IPS DF 4.7 (cell line): ENCODE measurements around the gene SDR39U1.
A peak's percentile ranks its signal among the peaks of the same experiment; 100 is the strongest.
"Not testable (repeated sequence)": the region's sequence is repeated elsewhere in the genome, so short reads cannot be mapped to it uniquely, and the experiment has no call there.

ENCODE experiments used
- DNase-seq: peaks from one replicate; pipeline ENCODE4 v3.0.0-alpha.2; 2013; ENCODE audit warnings: low spot score; ENCODE audit errors: extremely low read depth

Gene SDR39U1, protein sequence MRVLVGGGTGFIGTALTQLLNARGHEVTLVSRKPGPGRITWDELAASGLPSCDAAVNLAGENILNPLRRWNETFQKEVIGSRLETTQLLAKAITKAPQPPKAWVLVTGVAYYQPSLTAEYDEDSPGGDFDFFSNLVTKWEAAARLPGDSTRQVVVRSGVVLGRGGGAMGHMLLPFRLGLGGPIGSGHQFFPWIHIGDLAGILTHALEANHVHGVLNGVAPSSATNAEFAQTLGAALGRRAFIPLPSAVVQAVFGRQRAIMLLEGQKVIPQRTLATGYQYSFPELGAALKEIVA

DNA sequence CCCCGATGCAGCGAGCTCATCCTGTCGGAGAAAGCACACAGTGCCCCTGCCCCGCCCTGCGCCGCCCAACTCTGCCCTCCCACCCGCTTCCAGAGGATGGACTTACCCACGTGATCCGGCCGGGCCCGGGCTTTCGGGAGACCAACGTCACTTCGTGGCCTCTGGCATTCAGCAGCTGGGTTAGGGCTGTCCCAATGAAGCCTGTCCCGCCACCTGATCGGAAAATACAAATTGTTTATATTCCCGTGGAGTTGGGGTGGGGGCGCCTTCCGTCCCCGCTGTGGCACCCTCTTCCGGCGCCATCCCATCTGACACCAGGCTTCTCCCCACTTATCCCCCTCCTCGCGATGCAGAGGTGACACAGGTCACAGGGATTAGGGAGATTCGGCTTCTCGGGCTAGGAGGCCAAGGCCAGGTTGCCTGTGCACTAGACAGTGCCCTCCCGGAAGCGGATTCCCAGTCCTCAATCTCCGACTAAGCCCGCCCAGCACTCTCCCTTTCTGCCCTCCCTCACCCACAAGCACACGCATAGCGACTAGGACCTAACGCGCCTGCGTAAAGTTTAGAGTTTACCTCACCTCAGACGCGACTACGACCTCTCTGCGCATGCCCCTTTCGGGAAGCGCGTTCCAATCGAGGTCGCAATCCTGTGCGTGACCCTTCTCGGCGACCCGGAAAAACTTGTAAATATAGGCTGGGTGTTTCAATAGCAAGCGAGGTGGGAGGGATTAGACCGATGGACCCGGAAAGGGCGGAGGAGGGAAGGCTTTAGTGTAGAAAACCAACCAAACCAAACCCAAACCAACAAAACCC lies at the start of gene SDR39U1:
Gene SDR39U1 (minus strand): TSS at position 537 of the 813 bp plus-strand sequence. CDS start 7 bp downstream, at position 530.
- DNase-seq = peak; percentile 98

DNA sequence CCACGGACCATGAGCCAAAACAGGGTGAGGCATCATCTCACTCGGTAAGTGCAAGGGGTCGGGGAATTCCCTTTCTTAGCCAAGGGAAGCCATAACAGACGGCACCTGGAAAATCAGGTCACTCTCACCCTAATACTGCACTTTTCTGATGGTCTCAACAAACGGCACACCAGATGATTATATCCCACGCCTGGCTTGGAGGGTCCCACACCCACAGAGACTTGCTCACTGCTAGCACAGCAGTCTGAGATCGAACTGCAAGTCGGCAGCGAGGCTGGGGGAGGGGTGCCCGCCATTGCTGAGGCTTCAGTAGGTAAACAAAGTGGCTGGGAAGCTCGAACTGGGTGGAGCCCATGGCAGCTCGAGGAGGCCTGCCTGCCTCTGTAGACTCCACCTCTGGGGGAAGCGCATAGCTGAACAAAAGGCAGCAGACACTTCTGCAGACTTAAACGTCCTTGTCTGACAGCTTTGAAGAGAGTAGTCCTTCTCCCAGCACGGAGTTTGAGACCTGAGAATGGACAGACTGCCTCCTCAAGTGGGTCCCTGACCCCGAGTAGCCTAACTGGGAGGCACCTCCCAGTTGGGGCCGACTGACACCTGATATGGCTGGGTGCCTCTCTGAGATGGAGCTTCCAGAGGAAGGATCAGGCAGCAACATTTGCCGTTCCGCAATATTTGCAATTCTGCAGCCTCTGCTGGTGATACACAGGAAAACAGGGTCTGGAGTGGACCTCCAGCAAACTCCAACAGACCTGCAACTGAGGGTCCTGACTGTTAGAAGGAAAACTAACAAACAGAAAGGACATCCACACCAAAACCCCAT lies 49.2 kb upstream of the SDR39U1 start:
- not testable (repeated sequence) for DNase-seq

DNA sequence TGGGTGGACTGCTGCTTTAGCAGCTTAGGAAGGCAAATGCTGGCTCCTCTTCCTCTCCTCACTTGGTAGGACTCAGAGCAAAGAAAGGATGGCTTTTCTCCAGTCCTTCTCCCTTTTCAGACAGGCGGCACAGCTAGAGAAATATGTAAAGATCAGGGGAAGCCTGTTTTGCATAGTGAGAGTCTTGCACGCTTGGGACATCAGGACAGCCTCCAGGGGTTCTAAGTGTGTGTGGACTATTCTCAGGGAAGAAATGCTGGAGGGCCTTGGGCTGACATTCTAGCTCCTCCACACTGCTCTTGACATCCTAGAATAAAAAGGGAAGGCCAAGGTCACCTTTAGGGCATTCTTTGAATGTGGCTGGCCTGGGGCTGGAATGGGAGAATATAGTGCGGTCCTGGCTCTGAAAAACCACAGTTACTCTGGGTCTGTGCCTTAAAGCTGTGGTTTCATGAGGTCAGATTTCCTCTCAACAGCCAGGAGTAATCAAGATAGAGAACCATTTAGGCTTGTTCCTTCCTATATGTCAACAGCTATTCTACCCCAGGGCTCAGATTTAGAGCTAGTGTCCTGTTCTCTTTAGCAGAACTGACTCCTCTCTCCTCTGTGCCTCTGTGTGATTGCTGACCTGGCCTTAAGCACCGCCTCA lies 41.2 kb upstream of the SDR39U1 start:
- DNase-seq = no peak

DNA sequence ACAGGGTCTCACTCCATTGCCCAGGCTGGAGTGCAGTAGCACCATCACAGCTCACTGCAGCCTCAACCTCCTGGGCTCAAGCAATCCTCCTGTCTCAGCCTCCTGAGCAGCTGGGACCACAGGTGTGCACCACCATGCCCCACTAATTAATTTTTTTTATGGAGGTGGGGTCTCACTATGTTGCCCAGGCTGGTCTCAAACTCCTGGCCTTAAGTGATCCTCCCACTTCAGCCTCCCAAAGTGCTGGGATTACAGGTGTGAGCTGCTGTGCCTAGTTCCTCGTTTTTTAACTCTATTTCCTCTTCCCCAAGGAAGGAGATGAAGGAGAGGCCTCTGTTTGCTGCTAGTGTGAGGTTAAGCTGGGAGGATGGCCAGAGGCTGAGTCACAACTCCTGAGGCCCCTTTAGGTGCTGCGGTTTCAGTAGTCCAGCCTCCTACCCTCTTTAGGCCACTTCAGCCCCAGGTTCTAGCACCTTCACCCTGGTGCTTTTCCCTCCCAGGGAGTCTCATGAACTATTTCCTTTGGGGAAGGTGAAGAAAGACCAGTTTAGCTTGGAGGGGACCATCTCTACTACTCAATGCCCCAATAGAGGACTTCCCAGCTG lies 40.2 kb upstream of the SDR39U1 start:
- not testable (repeated sequence) for DNase-seq

DNA sequence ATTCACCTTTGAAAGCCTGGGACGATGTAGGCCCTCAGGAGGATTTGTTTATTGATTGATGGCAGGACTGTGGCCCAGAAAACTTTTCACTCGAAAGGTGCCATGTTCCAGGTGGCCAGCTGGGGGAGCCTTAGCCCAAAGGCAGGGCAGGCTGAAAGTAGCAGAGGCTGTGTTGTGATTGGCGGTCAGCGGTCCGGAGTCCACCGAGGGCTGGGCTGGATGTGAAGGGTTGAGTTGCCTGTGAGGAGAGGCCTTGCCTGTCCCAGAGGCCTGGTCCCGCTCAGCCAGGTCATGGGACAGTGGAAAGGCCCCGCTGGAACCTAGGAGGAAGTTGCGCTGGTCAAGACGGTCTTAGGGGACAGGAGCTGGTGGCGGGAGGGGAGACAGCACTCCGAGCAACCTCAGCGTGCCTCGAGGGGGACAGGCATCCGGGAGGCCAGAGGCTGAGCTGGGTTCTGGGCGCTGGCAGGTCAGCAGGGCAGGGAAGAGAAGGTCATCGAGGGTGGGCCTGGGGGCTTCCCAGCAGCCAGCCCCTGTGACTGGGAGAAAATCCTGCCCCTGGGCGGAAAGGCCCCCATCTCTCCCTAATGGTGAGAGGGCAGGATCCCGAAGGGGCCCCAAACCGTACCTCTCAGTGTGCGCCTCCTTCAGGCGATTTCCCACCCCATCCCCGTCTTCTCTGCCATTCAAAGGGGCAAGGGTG lies 39.2 kb upstream of the SDR39U1 start:
- DNase-seq = peak; percentile 38

DNA sequence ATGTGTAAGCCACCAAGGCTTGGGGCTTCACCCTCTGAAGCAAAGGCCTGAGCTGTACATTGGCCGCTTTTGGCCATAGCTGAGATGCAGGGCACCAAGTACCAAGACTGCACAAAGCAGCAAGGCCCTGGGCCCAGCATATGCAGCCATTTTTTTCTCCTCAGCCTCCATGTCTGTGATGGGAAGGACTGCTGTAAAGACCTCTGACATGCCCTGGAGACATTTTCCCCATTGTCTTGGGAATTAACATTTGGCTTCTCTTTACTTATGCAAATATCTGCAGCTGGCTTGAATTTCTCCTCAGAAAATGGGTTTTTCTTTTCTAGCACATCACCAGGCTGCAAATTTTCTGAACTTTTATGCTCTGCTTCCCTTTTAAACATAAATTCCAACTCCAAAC lies 37.4 kb upstream of the SDR39U1 start:
- DNase-seq = not testable (repeated sequence)

DNA sequence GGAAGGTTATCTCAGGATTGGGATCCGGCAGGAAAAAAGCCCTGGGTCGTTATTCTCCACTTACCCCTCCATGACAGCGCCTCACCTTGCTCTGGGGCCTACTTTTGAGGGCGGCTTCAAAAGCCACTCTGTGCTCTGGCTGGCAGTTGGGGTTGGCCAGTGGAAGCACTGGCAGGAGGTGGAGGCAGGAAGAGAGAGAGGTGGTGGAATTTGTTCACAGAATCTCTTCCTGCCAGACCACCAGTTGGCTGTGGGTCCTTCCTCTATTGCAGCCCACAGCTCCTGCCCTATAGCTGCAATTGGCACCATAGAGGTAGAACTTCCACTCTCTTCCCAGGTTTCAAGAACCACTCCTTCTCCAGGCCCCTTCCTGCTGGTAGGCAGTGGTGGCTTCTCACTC lies 32.7 kb upstream of the SDR39U1 start:
- DNase-seq = no peak

DNA sequence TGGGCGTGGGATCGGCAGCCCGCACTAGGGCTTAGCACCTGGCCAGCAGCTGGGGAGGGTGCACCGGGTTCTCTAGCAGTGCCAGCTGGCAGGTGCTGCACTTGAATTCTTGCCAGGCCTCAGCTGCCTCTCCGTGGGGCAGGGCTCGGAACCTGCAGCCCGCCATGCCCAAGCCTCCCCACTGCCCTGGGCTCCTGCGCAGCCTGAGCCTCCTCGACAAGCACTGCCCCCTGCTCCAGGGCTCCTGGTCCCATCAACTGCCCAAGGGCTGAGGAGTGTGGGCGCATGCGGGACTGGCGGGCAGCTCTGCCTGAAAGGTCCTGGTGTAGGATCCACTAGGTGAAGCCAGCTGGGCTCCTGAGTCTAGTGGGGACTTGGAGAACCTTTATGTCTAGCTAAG lies 30.6 kb upstream of the SDR39U1 start:
- DNase-seq = no peak

DNA sequence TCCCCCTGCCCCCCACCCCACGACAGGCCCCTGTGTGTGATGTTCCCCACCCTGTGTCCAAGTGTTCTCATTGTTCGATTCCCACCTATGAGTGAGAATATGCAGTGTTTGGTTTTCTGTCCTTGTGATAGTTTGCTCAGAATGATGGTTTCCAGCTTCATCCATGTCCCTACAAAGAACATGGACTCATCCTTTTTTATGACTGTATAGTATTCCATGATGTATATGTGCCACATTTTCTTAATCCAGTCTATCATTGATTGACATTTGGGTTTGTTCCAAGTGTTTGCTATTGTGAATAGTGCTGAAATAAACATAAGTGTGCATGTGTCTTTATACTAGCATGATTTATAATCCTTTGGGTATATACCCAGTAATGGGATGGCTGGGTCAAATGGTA lies 27.9 kb upstream of the SDR39U1 start:
- DNase-seq = not testable (repeated sequence)

DNA sequence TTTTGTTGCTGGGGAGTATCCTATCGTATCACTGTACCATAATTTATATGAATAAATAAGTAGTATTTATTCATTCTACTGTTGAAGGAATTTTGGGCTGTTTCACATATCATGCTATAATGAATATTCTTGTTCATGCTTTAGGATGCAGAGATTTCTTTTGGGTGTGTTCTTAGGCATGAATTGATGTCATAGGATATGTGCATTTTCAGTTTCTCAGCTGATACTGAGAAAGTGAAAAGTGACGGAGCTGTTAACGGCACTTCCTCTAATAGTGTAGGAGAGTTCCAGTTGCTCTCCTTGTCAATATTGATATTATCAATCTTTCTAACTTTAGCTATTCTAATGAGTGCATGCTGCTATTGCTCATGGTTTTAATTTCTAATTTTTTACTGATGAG lies 23.2 kb upstream of the SDR39U1 start:
- DNase-seq = no peak

DNA sequence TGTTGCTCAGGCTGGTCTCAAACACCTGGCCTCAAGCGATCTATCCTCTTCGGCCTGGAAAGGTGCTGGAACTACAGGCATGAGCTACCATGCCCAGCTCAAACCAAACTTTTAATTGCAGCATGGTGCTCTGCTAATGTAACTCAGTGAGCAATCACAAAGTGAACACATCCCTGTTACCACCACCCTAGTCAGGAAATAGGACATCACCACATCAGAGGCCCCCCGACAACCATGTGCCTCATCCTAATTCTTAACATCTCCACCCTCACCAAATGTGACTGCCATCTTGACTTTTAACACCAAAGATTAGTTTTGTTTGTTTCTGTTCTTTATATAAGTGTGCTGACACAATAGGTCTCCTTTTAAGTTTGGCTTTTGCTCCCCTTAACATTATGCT lies 22.8 kb upstream of the SDR39U1 start:
- no peak for DNase-seq

DNA sequence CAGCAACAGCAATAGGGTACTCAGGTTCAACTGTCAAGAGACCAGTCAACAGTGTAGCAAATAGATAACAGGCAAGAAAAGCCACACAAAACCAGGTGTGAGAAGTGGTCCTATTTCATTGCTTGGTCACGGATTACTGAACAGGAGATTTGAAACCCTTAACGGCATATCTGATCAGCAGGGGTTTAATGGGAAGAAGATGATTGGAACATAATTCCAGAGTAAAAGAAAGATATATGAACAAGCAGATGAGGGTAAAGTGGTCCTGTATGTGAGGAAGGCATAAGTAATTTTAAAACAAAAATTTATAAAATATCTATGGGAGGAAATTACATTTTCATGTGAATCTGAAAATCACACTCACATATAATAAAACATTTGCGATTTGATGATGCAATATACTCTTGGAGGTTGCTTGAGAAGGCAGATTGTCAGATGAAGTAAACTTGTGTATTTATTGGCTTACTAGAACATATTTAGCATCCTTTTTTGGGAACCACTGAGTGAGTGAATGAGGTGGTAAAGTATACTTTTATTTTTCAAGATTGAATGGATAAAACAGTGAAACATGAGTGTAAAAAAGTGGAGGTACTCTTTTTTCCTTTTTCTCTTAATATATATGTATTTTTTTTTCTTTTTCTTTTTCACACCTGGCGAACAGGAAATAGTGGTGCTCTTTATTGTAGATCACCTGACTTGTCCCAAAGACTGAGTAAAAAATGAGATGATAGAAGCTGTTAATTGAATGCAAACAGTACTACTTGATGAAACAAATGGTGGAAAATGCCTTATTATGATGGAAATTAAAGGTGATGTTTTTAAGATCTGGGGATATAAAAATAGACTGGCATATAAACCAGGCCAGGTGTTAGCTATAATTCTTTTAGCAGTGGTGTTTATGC lies 21.6 kb upstream of the SDR39U1 start:
- DNase-seq = no peak

DNA sequence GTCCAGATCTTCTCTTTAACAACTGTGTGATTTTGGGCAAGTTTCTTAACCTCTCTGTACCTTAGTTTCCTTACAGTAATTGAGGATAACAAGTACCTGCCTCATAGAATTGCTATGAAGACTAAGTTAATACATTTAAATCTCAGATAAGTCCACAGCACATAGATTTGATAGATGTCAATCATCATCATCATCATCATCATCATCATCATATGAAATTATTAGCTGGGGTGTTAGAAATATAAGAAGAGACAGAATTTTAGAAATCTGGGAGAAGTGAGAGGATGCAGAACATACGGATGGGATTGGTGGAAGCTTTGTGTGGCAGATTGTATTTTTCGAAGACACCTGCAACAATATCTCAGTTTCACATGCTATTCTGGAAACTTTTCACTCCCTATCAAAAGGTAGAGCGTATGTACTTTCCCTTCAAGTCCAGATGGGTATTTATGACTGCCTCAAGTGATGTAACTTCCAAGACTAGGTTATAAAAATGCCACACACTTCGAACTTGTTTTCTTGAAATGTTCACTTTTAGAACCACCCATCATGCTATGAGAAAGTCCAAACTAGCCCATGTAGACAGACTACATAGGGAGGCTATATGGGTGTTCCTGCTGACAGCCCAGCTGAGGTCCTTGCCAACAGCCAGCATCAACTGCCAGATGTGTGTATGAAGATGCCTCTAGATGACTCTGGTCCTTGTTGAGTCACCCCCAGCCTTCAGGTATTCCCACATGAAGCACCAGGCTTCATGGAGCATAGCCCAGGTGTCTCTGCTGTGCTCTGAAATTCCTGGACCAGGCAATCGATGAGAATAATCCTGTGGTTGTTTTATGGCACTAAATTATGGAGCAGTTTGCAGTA lies 20.7 kb upstream of the SDR39U1 start:
- no peak for DNase-seq

DNA sequence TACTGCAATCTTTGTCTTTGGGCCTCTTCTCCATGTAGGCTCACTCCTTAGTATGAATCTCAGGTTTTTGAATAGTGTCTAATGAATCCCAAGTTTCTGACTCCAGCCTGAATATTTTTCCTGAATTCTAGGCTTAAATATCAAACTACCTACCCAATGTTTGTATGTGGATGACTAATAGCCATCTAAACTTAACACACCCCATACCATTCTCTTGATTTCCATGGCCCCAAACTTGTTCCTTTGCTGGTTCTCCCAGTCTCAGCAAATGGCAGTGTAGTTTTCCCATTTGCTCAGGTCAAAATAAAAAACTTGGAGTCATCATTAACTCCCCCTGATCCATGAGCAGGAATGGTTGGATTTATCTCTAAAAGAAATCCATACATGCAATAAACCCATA lies 18.8 kb upstream of the SDR39U1 start:
- no peak for DNase-seq

DNA sequence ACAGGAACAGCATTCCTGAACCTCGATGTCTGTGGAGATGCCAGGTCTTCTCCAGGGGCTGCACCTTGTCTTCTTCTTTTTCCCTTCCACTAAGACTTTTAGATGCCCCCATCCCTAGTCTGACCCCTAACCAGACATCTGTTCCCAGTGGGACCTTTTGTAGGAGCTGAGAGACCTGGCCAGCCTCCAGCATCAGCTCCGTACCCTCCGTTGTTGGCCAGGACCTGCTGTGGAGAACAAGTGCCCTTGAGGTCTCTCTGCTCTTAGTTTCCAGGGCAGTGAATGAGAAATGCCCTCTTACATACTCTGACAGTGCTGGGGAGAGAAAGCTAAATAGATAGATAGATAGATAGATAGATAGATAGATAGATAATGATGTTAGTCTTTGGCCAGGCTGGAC lies 16.8 kb upstream of the SDR39U1 start:
- DNase-seq = no peak

DNA sequence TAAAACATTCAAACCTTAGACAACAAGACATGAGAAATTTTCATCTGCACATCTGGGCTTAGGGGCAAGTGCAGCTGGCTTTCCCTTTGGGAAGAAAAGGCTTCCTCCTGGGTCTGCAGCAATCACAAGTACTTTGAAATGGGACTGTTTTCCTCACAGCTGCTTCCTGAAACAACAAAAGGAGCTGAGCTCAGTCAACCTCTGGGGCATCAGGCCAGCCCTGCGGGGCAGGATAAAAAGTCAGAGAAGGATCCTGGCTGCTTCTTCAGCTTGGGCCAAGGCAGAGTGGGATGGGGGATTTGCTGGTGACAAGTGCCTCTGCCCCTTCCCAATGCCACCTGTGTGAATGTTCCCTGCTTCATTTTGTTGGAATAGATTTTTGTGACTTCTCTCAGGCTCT lies 16.2 kb upstream of the SDR39U1 start:
- no peak for DNase-seq

DNA sequence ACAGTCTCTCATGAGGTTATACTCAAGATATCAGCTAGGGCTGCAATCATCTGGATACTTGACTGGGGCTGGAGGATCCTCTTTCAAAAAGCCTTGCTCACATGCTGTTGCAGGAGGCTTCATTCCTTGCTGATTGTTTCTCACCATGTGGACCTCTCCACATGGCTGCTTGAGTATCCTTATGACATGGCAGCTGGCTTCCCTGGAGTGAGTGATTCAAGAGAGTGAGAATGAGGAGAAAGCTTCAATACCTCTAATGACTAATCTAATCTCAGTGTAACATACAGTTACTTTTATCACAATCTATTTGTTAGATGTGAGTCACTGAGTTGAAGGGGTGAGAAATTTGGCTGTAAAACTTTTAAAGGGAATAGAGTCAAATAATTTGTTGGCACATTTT lies 14.4 kb upstream of the SDR39U1 start:
- no peak for DNase-seq

DNA sequence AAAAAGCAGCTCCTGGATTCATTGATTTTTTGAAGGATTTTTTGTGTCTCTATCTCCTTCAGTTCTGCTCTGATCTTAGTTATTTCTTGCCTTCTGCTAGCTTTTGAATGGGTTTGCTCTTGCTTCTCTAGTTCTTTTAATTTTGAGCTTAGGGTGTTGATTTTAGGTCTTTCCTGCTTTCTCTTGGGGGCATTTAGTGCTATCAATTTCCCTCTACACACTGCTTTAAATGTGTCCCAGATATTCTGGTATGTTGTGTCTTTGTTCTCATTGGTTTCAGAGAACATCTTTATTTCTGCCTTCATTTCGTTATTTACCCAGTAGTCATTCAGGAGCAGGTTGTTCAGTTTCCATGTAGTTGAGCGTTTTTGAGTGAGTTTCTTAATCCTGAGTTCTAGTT lies 8.3 kb upstream of the SDR39U1 start:
- not testable (repeated sequence) for DNase-seq
